ENCODE data around the gene POLR1D.

Gene POLR1D

DNA sequence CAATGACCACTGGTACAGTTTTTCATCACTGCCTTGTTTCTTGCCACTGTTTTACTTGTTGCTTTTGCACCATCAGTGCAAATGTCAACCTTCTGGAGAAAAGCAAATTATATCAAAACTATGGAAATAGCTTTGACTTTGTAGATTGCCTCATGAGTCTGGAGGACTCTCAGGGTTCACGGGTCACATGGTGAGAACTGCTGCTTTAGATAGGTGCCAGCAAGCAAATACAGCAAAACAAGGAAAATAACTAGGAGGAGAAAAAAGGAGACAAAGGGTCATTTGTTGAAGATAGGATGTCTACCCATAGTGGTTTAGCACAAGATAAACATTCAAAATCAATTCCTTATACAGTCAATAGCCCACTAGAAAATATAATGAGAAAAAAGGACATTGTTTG lies 33.1 kb downstream of the POLR1D start:
- TF ChIP-seq EZH2 (IDR thresholded peaks at IDR 0.05) (no peak), FOXP2 (optimal IDR thresholded peaks at IDR 0.05; ENCODE audit: control extremely low read depth, extremely low read length, insufficient read depth) (no peak), POLR2AphosphoS5 (IDR thresholded peaks at IDR 0.05; ENCODE audit: borderline replicate concordance, low read depth, low read length) (no peak)
- no peak overlapping the region for H3K27ac ChIP-seq
- no peak for DNase-seq (ENCODE audit: low read depth, low spot score)
- peaks cover 5% of the 10 kb centered on the region; the same call in 1 of the 2 replicates for H3K9me3 ChIP-seq (ENCODE audit: low read depth, low read length)
- no peak overlapping the region for H3K4me3 ChIP-seq
- H3K9ac ChIP-seq (ENCODE audit: insufficient read length): no peak overlapping the region
- peaks cover 34% of the 10 kb centered on the region for H3K36me3 ChIP-seq (ENCODE audit: insufficient read depth, low read length)

DNA sequence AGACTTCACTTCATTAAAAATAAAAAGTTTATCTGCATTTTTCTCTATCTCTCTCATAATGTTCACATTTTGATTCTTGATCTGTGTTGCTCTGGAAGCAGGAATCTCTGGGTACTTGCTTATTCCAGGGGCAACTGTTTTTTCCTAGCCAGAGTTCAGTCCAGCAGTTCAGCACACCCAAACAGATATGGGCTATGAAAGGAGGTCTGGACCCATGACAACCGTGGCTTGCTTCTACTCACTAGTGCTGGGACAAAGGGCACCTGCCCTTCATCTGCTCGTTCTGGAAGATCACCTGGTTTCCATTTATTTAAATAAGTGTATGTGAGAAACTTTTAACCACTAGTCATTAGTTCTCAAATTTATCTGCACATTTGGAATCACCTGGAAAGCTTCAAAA lies 36.0 kb downstream of the POLR1D start:
- DNase-seq (ENCODE audit: low read depth, low spot score): no peak
- Histone ChIP-seq H3K9ac (ENCODE audit: insufficient read length) (no peak overlapping the region), H3K27ac (peak overlapping the region; percentile 44; the same call in 1 of the 2 replicates), H3K36me3 (ENCODE audit: insufficient read depth, low read length) (peaks cover 11% of the 10 kb centered on the region), H3K4me3 (no peak overlapping the region), H3K9me3 (ENCODE audit: low read depth, low read length) (no peaks in the 10 kb centered on the region)
- TF ChIP-seq EZH2 (IDR thresholded peaks at IDR 0.05): no peak
- TF ChIP-seq POLR2AphosphoS5 (IDR thresholded peaks at IDR 0.05; ENCODE audit: borderline replicate concordance, low read depth, low read length): no peak
- no peak for TF ChIP-seq FOXP2 (optimal IDR thresholded peaks at IDR 0.05; ENCODE audit: control extremely low read depth, extremely low read length, insufficient read depth)

DNA sequence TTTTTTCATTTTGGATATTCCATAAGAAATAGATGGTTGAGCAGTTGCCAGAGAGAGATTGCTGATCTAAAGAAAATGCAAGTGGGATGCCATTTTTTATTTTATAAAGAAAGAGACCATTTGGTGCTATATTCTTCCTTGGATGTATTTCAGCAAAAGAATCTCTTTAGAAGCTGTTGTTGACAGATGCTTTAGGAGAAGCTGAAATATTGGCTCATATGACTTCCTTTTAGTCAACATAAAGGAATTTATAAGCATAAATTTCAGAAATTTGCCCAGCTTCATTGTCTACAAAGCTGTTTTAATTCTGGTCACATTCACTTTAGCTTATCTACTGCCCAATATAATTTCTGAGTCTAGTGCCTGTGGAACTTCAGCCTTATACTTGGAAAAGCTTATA lies 36.9 kb downstream of the POLR1D start:
- Histone ChIP-seq H3K27ac (peak overlapping the region; percentile 44; the same call in 1 of the 2 replicates), H3K4me3 (no peak overlapping the region), H3K9me3 (ENCODE audit: low read depth, low read length) (no peaks in the 10 kb centered on the region), H3K36me3 (ENCODE audit: insufficient read depth, low read length) (peaks cover 7% of the 10 kb centered on the region), H3K9ac (ENCODE audit: insufficient read length) (no peak overlapping the region)
- DNase-seq (ENCODE audit: low read depth, low spot score): no peak
- no peak for TF ChIP-seq EZH2 (IDR thresholded peaks at IDR 0.05)
- TF ChIP-seq POLR2AphosphoS5 (IDR thresholded peaks at IDR 0.05; ENCODE audit: borderline replicate concordance, low read depth, low read length): no peak
- TF ChIP-seq FOXP2 (optimal IDR thresholded peaks at IDR 0.05; ENCODE audit: control extremely low read depth, extremely low read length, insufficient read depth): no peak

DNA sequence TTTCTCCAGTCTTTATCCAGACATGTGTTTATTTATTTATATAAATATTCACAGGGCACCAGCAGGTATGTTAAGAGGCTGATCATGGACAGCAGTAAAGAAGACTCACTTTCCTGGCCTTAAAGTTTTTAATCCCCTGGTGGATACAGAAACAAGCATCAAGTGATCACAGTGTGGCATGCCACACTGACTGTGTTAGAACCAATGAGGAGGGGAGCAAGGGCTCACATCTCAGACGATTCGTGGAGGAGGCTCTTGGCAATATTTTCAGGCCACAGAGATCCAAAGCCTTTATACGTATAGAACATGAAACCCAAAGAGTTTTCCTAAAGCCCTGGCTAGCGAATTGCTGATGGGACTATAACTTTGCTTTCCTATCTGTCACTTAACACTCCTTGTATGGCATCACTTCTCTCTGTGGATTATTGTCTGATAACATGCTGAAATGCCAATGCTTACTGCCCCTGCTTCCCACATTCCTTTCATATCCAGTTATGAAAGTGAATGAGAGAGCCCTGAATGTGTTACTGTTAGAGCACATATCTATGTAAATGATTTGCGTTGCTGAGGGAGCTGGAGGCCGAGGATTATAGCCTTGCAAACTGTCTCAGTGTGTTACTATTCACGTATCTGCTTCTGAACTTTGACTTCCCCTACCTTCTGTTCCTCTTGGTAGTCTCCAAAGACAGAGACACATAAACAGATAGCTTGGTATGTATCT lies 37.6 kb downstream of the POLR1D start:
- H3K9ac ChIP-seq (ENCODE audit: insufficient read length): no peak overlapping the region
- no peaks in the 10 kb centered on the region for H3K9me3 ChIP-seq (ENCODE audit: low read depth, low read length)
- TF ChIP-seq FOXP2 (optimal IDR thresholded peaks at IDR 0.05; ENCODE audit: control extremely low read depth, extremely low read length, insufficient read depth) (no peak), POLR2AphosphoS5 (IDR thresholded peaks at IDR 0.05; ENCODE audit: borderline replicate concordance, low read depth, low read length) (no peak), EZH2 (IDR thresholded peaks at IDR 0.05) (no peak)
- H3K27ac ChIP-seq: peak overlapping the region; percentile 44; the same call in 1 of the 2 replicates
- H3K36me3 ChIP-seq (ENCODE audit: insufficient read depth, low read length): peaks cover 3% of the 10 kb centered on the region
- no peak for DNase-seq (ENCODE audit: low read depth, low spot score)
- no peak overlapping the region for H3K4me3 ChIP-seq

GRCh38 chr13:27660511-27660910 lies 38.8 kb downstream of the POLR1D start:
- H3K9me3 ChIP-seq (ENCODE audit: low read depth, low read length): no peaks in the 10 kb centered on the region
- H3K36me3 ChIP-seq (ENCODE audit: insufficient read depth, low read length): no peaks in the 10 kb centered on the region
- H3K27ac ChIP-seq: no peak overlapping the region
- TF ChIP-seq EZH2 (IDR thresholded peaks at IDR 0.05) (no peak), POLR2AphosphoS5 (IDR thresholded peaks at IDR 0.05; ENCODE audit: borderline replicate concordance, low read depth, low read length) (no peak), FOXP2 (optimal IDR thresholded peaks at IDR 0.05; ENCODE audit: control extremely low read depth, extremely low read length, insufficient read depth) (no peak)
- DNase-seq (ENCODE audit: low read depth, low spot score): no peak
- H3K9ac ChIP-seq (ENCODE audit: insufficient read length): no peak overlapping the region
- H3K4me3 ChIP-seq: no peak overlapping the region

GRCh38 chr13:27661017-27661416 lies 39.3 kb downstream of the POLR1D start:
- H3K9ac ChIP-seq (ENCODE audit: insufficient read length): no peak overlapping the region
- H3K4me3 ChIP-seq: no peak overlapping the region
- H3K9me3 ChIP-seq (ENCODE audit: low read depth, low read length): no peaks in the 10 kb centered on the region
- no peak overlapping the region for H3K27ac ChIP-seq
- no peak for TF ChIP-seq POLR2AphosphoS5 (IDR thresholded peaks at IDR 0.05; ENCODE audit: borderline replicate concordance, low read depth, low read length)
- no peak for TF ChIP-seq FOXP2 (optimal IDR thresholded peaks at IDR 0.05; ENCODE audit: control extremely low read depth, extremely low read length, insufficient read depth)
- no peak for TF ChIP-seq EZH2 (IDR thresholded peaks at IDR 0.05)
- H3K36me3 ChIP-seq (ENCODE audit: insufficient read depth, low read length): peaks cover 5% of the 10 kb centered on the region; the same call in 1 of the 2 replicates
- DNase-seq (ENCODE audit: low read depth, low spot score): no peak

- Histone ChIP-seq H3K9me3 (ENCODE audit: low read depth, low read length) (no peaks in the 10 kb centered on the region), H3K36me3 (ENCODE audit: insufficient read depth, low read length) (peaks cover 8% of the 10 kb centered on the region; the same call in 1 of the 2 replicates), H3K9ac (ENCODE audit: insufficient read length) (no peak overlapping the region), H3K27ac (no peak overlapping the region), H3K4me3 (no peak overlapping the region)
- no peak for DNase-seq (ENCODE audit: low read depth, low spot score)
- TF ChIP-seq FOXP2 (optimal IDR thresholded peaks at IDR 0.05; ENCODE audit: control extremely low read depth, extremely low read length, insufficient read depth) (no peak), POLR2AphosphoS5 (IDR thresholded peaks at IDR 0.05; ENCODE audit: borderline replicate concordance, low read depth, low read length) (no peak), EZH2 (IDR thresholded peaks at IDR 0.05) (no peak)
Observed at GRCh38 chr13:27662738-27663470, 41.2 kb downstream of the POLR1D start.

GRCh38 chr13:27663947-27664346 lies 42.3 kb downstream of the POLR1D start:
- Histone ChIP-seq H3K9me3 (ENCODE audit: low read depth, low read length) (no peaks in the 10 kb centered on the region), H3K36me3 (ENCODE audit: insufficient read depth, low read length) (peaks cover 8% of the 10 kb centered on the region; the same call in 1 of the 2 replicates), H3K9ac (ENCODE audit: insufficient read length) (no peak overlapping the region), H3K27ac (no peak overlapping the region), H3K4me3 (no peak overlapping the region)
- DNase-seq (ENCODE audit: low read depth, low spot score): no peak
- no peak for TF ChIP-seq FOXP2 (optimal IDR thresholded peaks at IDR 0.05; ENCODE audit: control extremely low read depth, extremely low read length, insufficient read depth)
- TF ChIP-seq POLR2AphosphoS5 (IDR thresholded peaks at IDR 0.05; ENCODE audit: borderline replicate concordance, low read depth, low read length): no peak
- TF ChIP-seq EZH2 (IDR thresholded peaks at IDR 0.05): no peak

Data from SK-N-MC (cell line).